Liver (tissue), 9 donors: ENCODE results near the gene SLC9A2. TPM values are rescaled to one million over a fixed set of nuclear protein-coding genes. Genes with fewer than 3 reads are reported as not detected.
A peak's percentile ranks its signal among the peaks of the same experiment; 100 is the strongest.

ENCODE experiments used
- DNase-seq: peaks from one replicate; pipeline ENCODE4 v3.0.0-alpha.2; 2017; ENCODE audit warnings: low spot score
- H3K27ac ChIP-seq, 2 donors: one replicate each; pipeline ENCODE4 v1.7.0; 2013; ENCODE audit warnings: inconsistent platforms in 2 of 2, low read length in 2 of 2, control low read depth in 1 of 2, low read depth in 1 of 2, mild to moderate bottlenecking in 1 of 2
- H3K27me3 ChIP-seq, 4 donors: one replicate each; pipeline versions ENCODE4 v1.6.1 to v1.7.0; 2013; ENCODE audit warnings: low read length in 3 of 4, inconsistent platforms in 1 of 4, mild to moderate bottlenecking in 1 of 4, moderate library complexity in 1 of 4; ENCODE audit not compliant: control insufficient read depth in 4 of 4, insufficient read depth in 4 of 4
- H3K36me3 ChIP-seq, 4 donors: one replicate each; pipeline versions ENCODE4 v1.6.1 to v1.7.0; 2013; ENCODE audit warnings: low read length in 3 of 4, mild to moderate bottlenecking in 3 of 4, low read depth in 1 of 4, moderate library complexity in 1 of 4; ENCODE audit not compliant: control insufficient read depth in 4 of 4, insufficient read depth in 3 of 4
- H3K4me1 ChIP-seq, 4 donors: one replicate each; pipeline versions ENCODE4 v1.6.1 to v1.7.0; 2013; ENCODE audit warnings: low read length in 3 of 4, mild to moderate bottlenecking in 3 of 4, moderate library complexity in 1 of 4; ENCODE audit not compliant: control insufficient read depth in 4 of 4, insufficient read depth in 4 of 4
- H3K4me3 ChIP-seq, 3 donors: one replicate each; pipeline versions ENCODE4 v1.6.1 to v1.7.0; 2013; ENCODE audit warnings: low read length in 3 of 3, control low read depth in 1 of 3, low read depth in 1 of 3, mild to moderate bottlenecking in 1 of 3
- H3K9ac ChIP-seq, 2 donors: one replicate each; pipeline ENCODE4 v1.7.0; 2013; ENCODE audit warnings: low read length in 2 of 2, mild to moderate bottlenecking in 2 of 2, moderate library complexity in 2 of 2, control low read depth in 1 of 2, low read depth in 1 of 2
- H3K9me3 ChIP-seq, 4 donors: one replicate each; pipeline versions ENCODE4 v1.6.1 to v1.7.0; 2013; ENCODE audit warnings: low read length in 3 of 4; ENCODE audit not compliant: control insufficient read depth in 4 of 4
- ATF3 ChIP-seq: IDR thresholded peaks from 2 replicates; pipeline ENCODE4 v1.6.1; 2016; ENCODE audit warnings: antibody characterized with exemption
- CTCF ChIP-seq: fragments of 150-350 bp; IDR thresholded peaks from 2 replicates; pipeline ENCODE4 v1.5.1; 2017; ENCODE audit warnings: improper control_type of control experiment, low read depth, low read length; ENCODE audit not compliant: missing input control
- EGR1 ChIP-seq, 2 donors: IDR thresholded peaks; 2 replicates each; pipeline ENCODE4 v1.6.1; 2016 to 2018; ENCODE audit warnings: antibody characterized with exemption in 2 of 2, low read depth in 2 of 2
- FOXA1 ChIP-seq: IDR thresholded peaks from 2 replicates; pipeline ENCODE4 v1.6.1; 2016; ENCODE audit warnings: antibody characterized with exemption
- FOXA2 ChIP-seq: IDR thresholded peaks from 2 replicates; pipeline ENCODE4 v1.6.1; 2016; ENCODE audit warnings: antibody characterized with exemption
- GABPA ChIP-seq, 2 donors: IDR thresholded peaks in 1 of 2; conservative IDR thresholded peaks in 1 of 2; 2 replicates each; pipeline ENCODE4 v1.6.1; 2016; ENCODE audit warnings: antibody characterized with exemption in 2 of 2, mild to moderate bottlenecking in 1 of 2, moderate library complexity in 1 of 2
- HNF4A ChIP-seq, 2 donors: conservative IDR thresholded peaks; 2 replicates each; pipeline ENCODE4 v1.6.1; 2016; ENCODE audit warnings: antibody characterized with exemption in 2 of 2, mild to moderate bottlenecking in 2 of 2
- HNF4G ChIP-seq: IDR thresholded peaks from 2 replicates; pipeline ENCODE4 v1.6.1; 2016; ENCODE audit warnings: antibody characterized with exemption
- JUND ChIP-seq, 2 donors: IDR thresholded peaks; 2 replicates each; pipeline ENCODE4 v1.6.1; 2016; ENCODE audit warnings: antibody characterized with exemption in 2 of 2
- MAX ChIP-seq: IDR thresholded peaks from 2 replicates; pipeline ENCODE4 v1.6.1; 2016; ENCODE audit warnings: antibody characterized with exemption
- NR2F2 ChIP-seq: IDR thresholded peaks from 2 replicates; pipeline ENCODE4 v1.6.1; 2016; ENCODE audit warnings: antibody characterized with exemption
- RAD21 ChIP-seq, 2 donors: IDR thresholded peaks; 2 replicates each; pipeline ENCODE4 v1.6.1; 2016; ENCODE audit warnings: antibody characterized with exemption in 2 of 2, mild to moderate bottlenecking in 2 of 2
- REST ChIP-seq: IDR thresholded peaks from 2 replicates; pipeline ENCODE4 v1.6.1; 2016; ENCODE audit warnings: antibody characterized with exemption, mild to moderate bottlenecking
- RXRA ChIP-seq, 2 donors: IDR thresholded peaks; 2 replicates each; pipeline ENCODE4 v1.6.1; 2017 to 2018; ENCODE audit warnings: antibody characterized with exemption in 2 of 2, mild to moderate bottlenecking in 1 of 2
- SP1 ChIP-seq: IDR thresholded peaks from 2 replicates; pipeline ENCODE4 v1.6.1; 2018; ENCODE audit warnings: antibody characterized with exemption, mild to moderate bottlenecking
- TAF1 ChIP-seq: conservative IDR thresholded peaks from 2 replicates; pipeline ENCODE4 v1.6.1; 2016; ENCODE audit warnings: antibody characterized with exemption, mild to moderate bottlenecking
- YY1 ChIP-seq: IDR thresholded peaks from 2 replicates; pipeline ENCODE4 v1.6.1; 2016; ENCODE audit warnings: antibody characterized with exemption, mild to moderate bottlenecking
- ZBTB33 ChIP-seq: IDR thresholded peaks from 2 replicates; pipeline ENCODE4 v1.6.1; 2016; ENCODE audit warnings: antibody characterized with exemption
- WGBS: extraction: QIAGEN DNeasy Blood & Tissue Kit; methylation state at CpG from one replicate; pipeline ENCODE4 v1.1.7; 2013; 5-methylcytosine and 5-hydroxymethylcytosine counted together
- polyA plus RNA-seq, 2 donors: library from polyadenylated mRNA; stranded (reverse) in 1 of 2; unstranded in 1 of 2; fragments of 200-250 nt in 1 of 2; fragments of >200 nt in 1 of 2; fragmentation: Nextera tagmentation in 1 of 2; extraction: Ambion mirVana in 1 of 2; gene quantifications; one replicate each; pipeline versions ENCODE4 v1.2.1 to v1.2.3, GENCODE V29; 2013 to 2015
- total RNA-seq, 2 donors: library from RNA; depleted of rRNA; stranded (reverse); fragments of >200 nt; gene quantifications; one replicate each; pipeline ENCODE4 v1.2.3, GENCODE V29; 2014
- donor health status: healthy.
- donor health status: healthy.
- donor health status: healthy.
- donor health status: healthy.
- donor health status: healthy.

The SLC9A2 gene
- total and polyA plus RNA-seq, 4 donors = under 0.01 to 0.05 (median 0.01) TPM; not detected in 1

DNA sequence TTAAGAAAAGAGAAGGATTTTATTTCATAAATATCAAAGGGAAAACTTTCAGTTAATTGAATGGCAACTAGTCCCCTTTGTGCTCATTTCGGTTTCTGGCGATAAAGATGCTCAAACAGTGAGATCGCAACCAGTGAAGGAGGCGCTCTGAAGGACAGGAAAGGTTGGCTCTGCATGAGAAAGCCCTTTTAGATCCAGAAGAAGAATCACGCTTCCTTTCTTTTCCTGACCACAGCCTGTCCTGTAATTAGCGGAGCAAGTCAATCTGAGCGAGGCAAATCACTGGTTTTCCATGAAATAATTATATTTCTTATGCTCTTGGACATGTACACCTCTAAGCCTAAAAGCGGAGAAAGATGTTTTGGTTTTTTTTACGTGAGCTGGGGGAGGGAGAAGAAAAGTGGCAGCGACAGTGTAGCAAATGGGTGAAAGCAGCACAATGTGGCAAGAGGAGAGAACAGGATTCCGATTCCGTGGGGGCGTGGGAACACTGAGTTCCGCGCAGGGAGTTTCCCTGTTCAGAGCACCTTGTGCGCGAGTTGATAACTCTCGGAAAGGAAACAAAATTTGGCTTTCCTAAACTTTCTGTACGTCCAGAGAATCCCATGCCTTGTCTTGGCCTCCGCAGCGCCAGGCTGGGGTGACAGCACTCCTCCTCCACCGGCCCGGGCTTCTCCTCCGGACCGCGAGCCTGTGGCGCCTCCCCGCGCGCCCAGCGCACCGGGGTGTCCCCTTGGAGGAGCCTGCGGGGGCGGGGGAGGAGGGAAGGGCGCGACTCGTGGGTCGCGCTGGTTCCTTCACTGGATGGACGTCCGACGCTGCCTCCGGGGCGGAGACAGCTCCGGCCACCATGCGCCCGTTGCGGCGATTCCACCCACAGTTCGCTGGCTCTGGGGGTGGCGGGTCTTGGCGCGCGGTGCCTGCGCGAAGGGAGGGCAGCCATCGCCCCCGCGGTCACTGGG, 620 bp upstream of the SLC9A2 start:
- Histone ChIP-seq H3K4me1 (peaks cover 9 to 18% (median 16%) of the 10 kb centered on the region in 4 donors), H3K27ac (no peak overlapping the region), H3K4me3 (peak overlapping the region in 2 of 3 donors; percentile 50 to 60), H3K9me3 (no peaks in the 10 kb centered on the region), H3K9ac (no peak overlapping the region), H3K27me3 (peaks cover 0 to 12% (median 7%) of the 10 kb centered on the region in 4 donors), H3K36me3 (no peaks in the 10 kb centered on the region)
- DNase-seq = no peak
- TF ChIP-seq SP1 = no peak
- 4% methylated on average over 59 of the region's 59 CpGs for WGBS

GRCh38 chr2:102620332-102620731, 979 bp downstream of the SLC9A2 start:
- DNase-seq = no peak
- Histone ChIP-seq H3K9ac (no peak overlapping the region), H3K4me3 (no peak overlapping the region), H3K4me1 (peaks cover 9 to 18% (median 16%) of the 10 kb centered on the region in 4 donors), H3K36me3 (no peaks in the 10 kb centered on the region), H3K27me3 (peaks cover 0 to 12% (median 8%) of the 10 kb centered on the region in 4 donors), H3K9me3 (no peaks in the 10 kb centered on the region), H3K27ac (no peak overlapping the region)
- 34% methylated on average over 11 of the region's 11 CpGs for WGBS
- TF ChIP-seq REST = no peak
- no peak for TF ChIP-seq RAD21 (IDR thresholded peaks at IDR 0.05)
- TF ChIP-seq NR2F2 = no peak
- TF ChIP-seq HNF4A (conservative IDR thresholded peaks at IDR 0.05) = no peak
- TF ChIP-seq ATF3 = no peak
- TF ChIP-seq RXRA (IDR thresholded peaks at IDR 0.05) = no peak
- no peak for TF ChIP-seq MAX
- no peak for TF ChIP-seq ZBTB33
- no peak for TF ChIP-seq FOXA2
- no peak for TF ChIP-seq YY1
- TF ChIP-seq SP1 = no peak
- no peak for TF ChIP-seq GABPA (IDR thresholded peaks at IDR 0.05 in 1 of 2, conservative IDR thresholded peaks at IDR 0.05 in 1 of 2)
- TF ChIP-seq TAF1 = no peak
- TF ChIP-seq CTCF = no peak
- no peak for TF ChIP-seq FOXA1
- TF ChIP-seq EGR1 (IDR thresholded peaks at IDR 0.05; ENCODE audit: low read depth in 2 of 2) = no peak
- no peak for TF ChIP-seq JUND (IDR thresholded peaks at IDR 0.05)
- TF ChIP-seq HNF4G = no peak
